H9 (cell line): Measurements from ENCODE around the gene AKAP9. TPM values are rescaled to one million over a fixed set of nuclear protein-coding genes. Genes with fewer than 3 reads are reported as not detected.

Source experiments
- DNase-seq: peaks from one replicate; pipeline ENCODE4 v3.0.0-alpha.2; 2017
- H2AFZ ChIP-seq: one replicate; pipeline ENCODE4 v1.6.1; 2013; ENCODE audit warnings: mild to moderate bottlenecking, low read length, control low read depth, moderate library complexity
- H2AK5ac ChIP-seq: 2 replicates; pipeline ENCODE4 v1.6.1; 2013; ENCODE audit warnings: low read length, control low read depth, mixed read lengths; ENCODE audit not compliant: insufficient read length
- H2BK120ac ChIP-seq: one replicate; pipeline ENCODE4 v1.6.1; 2013; ENCODE audit warnings: low read depth, mild to moderate bottlenecking, low read length, control low read depth, inconsistent platforms; ENCODE audit not compliant: poor library complexity, severe bottlenecking
- H2BK12ac ChIP-seq: 2 replicates; pipeline ENCODE4 v1.6.1; 2013; ENCODE audit warnings: low read length, control low read depth, mixed read lengths, low read depth; ENCODE audit not compliant: insufficient read length
- H2BK15ac ChIP-seq: 2 replicates; pipeline ENCODE4 v1.6.1; 2013; ENCODE audit warnings: low read depth, low read length, control low read depth
- H2BK20ac ChIP-seq: one replicate; pipeline ENCODE4 v1.6.1; 2013; ENCODE audit warnings: low read depth, mild to moderate bottlenecking, low read length, control low read depth, inconsistent platforms; ENCODE audit not compliant: poor library complexity, severe bottlenecking
- H2BK5ac ChIP-seq: 2 replicates; pipeline ENCODE4 v1.6.1; 2013; ENCODE audit warnings: low read length, control low read depth, mixed read lengths; ENCODE audit not compliant: insufficient read length
- H3K14ac ChIP-seq: 2 replicates; pipeline ENCODE4 v1.6.1; 2013; ENCODE audit warnings: low read length, control low read depth; ENCODE audit not compliant: insufficient read depth
- H3K18ac ChIP-seq: 2 replicates; pipeline ENCODE4 v1.6.1; 2013; ENCODE audit warnings: low read depth, mild to moderate bottlenecking, mixed read lengths, low read length, control low read depth; ENCODE audit not compliant: insufficient read length
- H3K23ac ChIP-seq: 2 replicates; pipeline ENCODE4 v1.6.1; 2013; ENCODE audit warnings: low read length, control low read depth, mixed read lengths, low read depth; ENCODE audit not compliant: insufficient read length
- H3K23me2 ChIP-seq: 2 replicates; pipeline ENCODE4 v1.6.1; 2013; ENCODE audit warnings: low read depth, mild to moderate bottlenecking, mixed read lengths, low read length, control low read depth; ENCODE audit not compliant: insufficient read length, poor library complexity, severe bottlenecking
- H3K27ac ChIP-seq: 2 replicates; pipeline ENCODE4 v1.5.1; 2013; ENCODE audit warnings: low read length, control low read depth, mixed read lengths, low read depth; ENCODE audit not compliant: insufficient read length
- H3K27me3 ChIP-seq: 2 replicates; pipeline ENCODE4 v1.6.1; 2013; ENCODE audit warnings: low read length, control low read depth, inconsistent platforms; ENCODE audit not compliant: insufficient read depth
- H3K4ac ChIP-seq: 2 replicates; pipeline ENCODE4 v1.6.1; 2013; ENCODE audit warnings: low read depth, mild to moderate bottlenecking, control low read depth, inconsistent platforms, low read length, moderate library complexity
- H3K4me1 ChIP-seq: 2 replicates; pipeline ENCODE4 v1.6.1; 2013; ENCODE audit warnings: low read length, control low read depth, inconsistent platforms; ENCODE audit not compliant: insufficient read depth
- H3K4me2 ChIP-seq: 2 replicates; pipeline ENCODE4 v1.6.1; 2013; ENCODE audit warnings: low read length, control low read depth, mixed read lengths; ENCODE audit not compliant: insufficient read length, insufficient read depth
- H3K56ac ChIP-seq: 2 replicates; pipeline ENCODE4 v1.6.1; 2013; ENCODE audit warnings: low read depth, mild to moderate bottlenecking, mixed read lengths, low read length, control low read depth; ENCODE audit not compliant: insufficient read length
- H3K79me1 ChIP-seq: 2 replicates; pipeline ENCODE4 v1.6.1; 2013; ENCODE audit warnings: low read depth, mild to moderate bottlenecking, moderate library complexity, low read length, control low read depth, inconsistent platforms; ENCODE audit not compliant: insufficient read depth, poor library complexity, severe bottlenecking
- H3K79me2 ChIP-seq: 2 replicates; pipeline ENCODE4 v1.6.1; 2013; ENCODE audit warnings: low read length, control low read depth, inconsistent platforms; ENCODE audit not compliant: insufficient read depth
- H3K9ac ChIP-seq: 2 replicates; pipeline ENCODE4 v1.6.1; 2013; ENCODE audit warnings: low read length, control low read depth, mixed read lengths; ENCODE audit not compliant: insufficient read length; ENCODE audit errors: extremely low read depth
- H3K9me3 ChIP-seq: one replicate; pipeline ENCODE4 v1.6.1; 2013; ENCODE audit warnings: low read depth, low read length, inconsistent platforms; ENCODE audit not compliant: control insufficient read depth
- H3T11ph ChIP-seq: one replicate; pipeline ENCODE4 v1.6.1; 2013; ENCODE audit warnings: mild to moderate bottlenecking, low read length, control low read depth, inconsistent platforms
- H4K20me1 ChIP-seq: one replicate; pipeline ENCODE4 v1.6.1; 2013; ENCODE audit not compliant: control insufficient read depth, insufficient read length, insufficient read depth
- H4K5ac ChIP-seq: 2 replicates; pipeline ENCODE4 v1.6.1; 2013; ENCODE audit warnings: low read depth, mild to moderate bottlenecking, mixed read lengths, low read length, control low read depth; ENCODE audit not compliant: insufficient read length
- H4K8ac ChIP-seq: replicated peaks from 2 replicates; pipeline ENCODE4 v1.6.1; 2013; ENCODE audit warnings: low read length, control low read depth, mixed read lengths, low read depth; ENCODE audit not compliant: insufficient read length
- H4K91ac ChIP-seq: 2 replicates; pipeline ENCODE4 v1.6.1; 2013; ENCODE audit warnings: low read depth, mild to moderate bottlenecking, moderate library complexity, mixed read lengths, low read length, control low read depth; ENCODE audit not compliant: insufficient read length
- H3K27ac Mint-ChIP-seq, 3 experiments: 2 replicates in 2 of 3; 3 replicates in 1 of 3; pipeline ENCODE4 v1.8.0; 2020 to 2021; ENCODE audit warnings: mixed read lengths in 3 of 3, mild to moderate bottlenecking in 1 of 3, moderate library complexity in 1 of 3
- H3K27me3 Mint-ChIP-seq: 2 replicates; pipeline ENCODE4 v1.8.0; 2021; ENCODE audit warnings: low read depth, mild to moderate bottlenecking, moderate library complexity, mixed read lengths
- H3K36me3 Mint-ChIP-seq, 3 experiments: 2 replicates in 2 of 3; 3 replicates in 1 of 3; pipeline ENCODE4 v1.8.0; 2020 to 2021; ENCODE audit warnings: low read depth in 3 of 3, mixed read lengths in 3 of 3; ENCODE audit not compliant: insufficient read depth in 1 of 3
- H3K4me1 Mint-ChIP-seq, 2 experiments: 2 replicates each; pipeline ENCODE4 v1.8.0; 2020; ENCODE audit warnings: mixed read lengths in 2 of 2
- H3K4me3 Mint-ChIP-seq, 2 experiments: 2 replicates in 1 of 2; 3 replicates in 1 of 2; pipeline ENCODE4 v1.8.0; 2020 to 2021; ENCODE audit warnings: mild to moderate bottlenecking in 2 of 2, mixed read lengths in 2 of 2, moderate library complexity in 1 of 2
- H3K9me3 Mint-ChIP-seq, 2 experiments: 2 replicates in 1 of 2; 3 replicates in 1 of 2; pipeline ENCODE4 v1.8.0; 2020; ENCODE audit warnings: mild to moderate bottlenecking in 2 of 2, mixed read lengths in 2 of 2, moderate library complexity in 1 of 2
- CTCF ChIP-seq: fragments of 200-600 bp; sonication (generic); conservative IDR thresholded peaks from 3 replicates; pipeline ENCODE4 v1.8.0; 2021; ENCODE audit warnings: antibody characterized with exemption, mild to moderate bottlenecking
- WGBS: extraction: QIAGEN DNeasy Blood & Tissue Kit; methylation state at CpG from one replicate; pipeline ENCODE4 v1.1.7; 2013; ENCODE audit warnings: missing lambda C conversion rate, low lambda C conversion rate, mixed read lengths; ENCODE audit not compliant: insufficient read length; ENCODE audit errors: extremely low coverage; 5-methylcytosine and 5-hydroxymethylcytosine counted together
- total RNA-seq: library from RNA; stranded (reverse); gene quantifications from 2 replicates; pipeline ENCODE4 v1.2.1, GENCODE V29; 2021

AKAP9 gene
- total RNA-seq, 1 experiment from 2014 or later: 22.4 TPM

- Mint-ChIP-seq H3K4me1 (no peaks in the 10 kb centered on the region), H3K27ac (no peak overlapping the region), H3K9me3 (no peaks in the 10 kb centered on the region), H3K4me3 (no peak overlapping the region), H3K27me3 (no peaks in the 10 kb centered on the region), H3K36me3 (peaks cover 16 to 52% (median 38%) of the 10 kb centered on the region in 3 experiments; a peak in 6 of 7 replicates)
- Histone ChIP-seq H4K20me1 (no peaks in the 10 kb centered on the region), H3K23ac (no peak overlapping the region), H3K9me3 (no peaks in the 10 kb centered on the region), H4K5ac (no peak overlapping the region), H3K56ac (no peak overlapping the region), H4K91ac (no peak overlapping the region), H3K27me3 (no peaks in the 10 kb centered on the region), H3T11ph (no peak overlapping the region), H2BK20ac (no peak overlapping the region), H3K27ac (no peak overlapping the region), H3K4me2 (no peak overlapping the region), H3K23me2 (no peaks in the 10 kb centered on the region), H3K4ac (no peak overlapping the region), H2BK5ac (no peak overlapping the region), H2BK12ac (no peak overlapping the region), H2BK120ac (no peak overlapping the region), H3K79me2 (peaks cover 10% of the 10 kb centered on the region; the same call in 1 of the 2 replicates), H2BK15ac (no peak overlapping the region), H2AFZ (no peak overlapping the region), H2AK5ac (no peak overlapping the region), H3K9ac (no peak overlapping the region), H3K14ac (no peak overlapping the region), H4K8ac (no peak overlapping the region), H3K4me1 (no peaks in the 10 kb centered on the region), H3K18ac (no peak overlapping the region), H3K79me1 (no peaks in the 10 kb centered on the region)
- TF ChIP-seq CTCF: no peak
- DNase-seq: no peak
- no CpG with 5 or more reads among the region's 5 CpGs for WGBS
These were observed 175.2 kb downstream of the AKAP9 start for GRCh38 chr7:92115821-92116220.
